ENCODE measurements around the gene OR51V1.

DNA sequence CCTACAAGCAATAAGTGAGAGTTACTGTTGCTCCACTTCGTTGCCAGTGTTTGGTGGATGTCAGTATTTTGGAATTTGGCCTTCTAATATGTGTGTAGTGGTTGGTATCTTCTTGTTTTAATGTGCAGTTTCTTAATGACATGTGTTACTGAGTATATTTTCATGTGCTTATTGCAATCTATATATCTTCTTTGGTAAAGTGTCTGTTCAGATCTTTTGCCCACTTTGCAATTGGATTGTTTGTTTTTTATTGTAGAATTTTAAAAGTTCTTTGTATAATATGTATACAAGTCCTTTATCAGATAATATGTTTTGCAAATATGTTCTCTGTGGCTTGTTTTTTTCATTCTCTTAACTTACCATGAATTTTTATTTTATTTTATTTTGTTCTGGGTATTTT is 7.7 kb downstream of the OR51V1 start:
- TF ChIP-seq CTCF (IDR thresholded peaks at IDR 0.05; ENCODE audit: low read depth, low read length, missing input control) = no peak
- TF ChIP-seq YY1 (IDR thresholded peaks at IDR 0.05) = no peak
- TF ChIP-seq TAF1 (conservative IDR thresholded peaks at IDR 0.05) = no peak

Data from liver (tissue), 3 donors.